ENCODE results near the gene ZNF593.

GRCh38 chr1:26154750-26155149 lies 15.0 kb upstream of the ZNF593 start:
- TF ChIP-seq CTCF (IDR thresholded peaks at IDR 0.05) (no peak), POLR2A (IDR thresholded peaks at IDR 0.05) (no peak)

Measured in testis (tissue), 2 donors.